Glomerular visceral epithelial cell (primary cell): ENCODE measurements around the gene ARMC9.
"Not testable (repeated sequence)": the region's sequence is repeated elsewhere in the genome, so short reads cannot be mapped to it uniquely, and the experiment has no call there.

Experiments
- DNase-seq: peaks from one replicate; pipeline ENCODE4 v3.0.0-alpha.2; 2016; ENCODE audit errors: extremely low spot score

ARMC9 gene

GRCh38 chr2:231398585-231398984 lies 200.2 kb downstream of the ARMC9 start:
- DNase-seq, result no peak

- DNase-seq, result no peak
Observed at GRCh38 chr2:231399046-231399852, 200.8 kb downstream of the ARMC9 start.

GRCh38 chr2:231399853-231400680 lies 201.6 kb downstream of the ARMC9 start:
- DNase-seq, result peak; percentile 66

- DNase-seq, result not testable (repeated sequence)
Observed at GRCh38 chr2:231400681-231401080, 202.2 kb downstream of the ARMC9 start.

- DNase-seq, result not testable (repeated sequence)
Observed at GRCh38 chr2:231401101-231401500, 202.7 kb downstream of the ARMC9 start.

GRCh38 chr2:231403421-231404182 lies 205.2 kb downstream of the ARMC9 start:
- peak; percentile 63 for DNase-seq

- not testable (repeated sequence) for DNase-seq
Observed at GRCh38 chr2:231404183-231404578, 205.8 kb downstream of the ARMC9 start.

GRCh38 chr2:231405601-231406367 lies 207.4 kb downstream of the ARMC9 start:
- DNase-seq, result peak; percentile 62

GRCh38 chr2:231407686-231408085 lies 209.3 kb downstream of the ARMC9 start:
- not testable (repeated sequence) for DNase-seq

GRCh38 chr2:231408304-231408703 lies 209.9 kb downstream of the ARMC9 start:
- DNase-seq, result not testable (repeated sequence)

- no peak for DNase-seq
Observed at GRCh38 chr2:231409776-231410175, 211.3 kb downstream of the ARMC9 start.

GRCh38 chr2:231410293-231411004 lies 212.0 kb downstream of the ARMC9 start:
- no peak for DNase-seq

GRCh38 chr2:231411237-231411636 lies 212.8 kb downstream of the ARMC9 start:
- no peak for DNase-seq

GRCh38 chr2:231411831-231412617 lies 213.6 kb downstream of the ARMC9 start:
- peak; percentile 94 for DNase-seq

GRCh38 chr2:231412618-231412963 lies 214.2 kb downstream of the ARMC9 start:
- DNase-seq, result no peak

GRCh38 chr2:231413456-231413855 lies 215.0 kb downstream of the ARMC9 start:
- no peak for DNase-seq

GRCh38 chr2:231413921-231414476 lies 215.6 kb downstream of the ARMC9 start:
- DNase-seq, result no peak

- no peak for DNase-seq
Observed at GRCh38 chr2:231415029-231415428, 216.6 kb downstream of the ARMC9 start.

- DNase-seq, result no peak
Observed at GRCh38 chr2:231418820-231419640, 220.6 kb downstream of the ARMC9 start.
